Inferior parietal cortex (tissue), 1 donor: Measurements from ENCODE around the gene PRDM15.
A peak's percentile ranks its signal among the peaks of the same experiment; 100 is the strongest.

Experiments
- DNase-seq: peaks from one replicate; pipeline ENCODE4 v3.0.0-alpha.2; 2016; ENCODE audit errors: extremely low spot score

PRDM15 gene

GRCh38 chr21:41885341-41886024, 6.3 kb upstream of the PRDM15 start:
- no peak for DNase-seq

- no peak for DNase-seq
Measured at GRCh38 chr21:41884501-41885030, 5.4 kb upstream of the PRDM15 start.

GRCh38 chr21:41883582-41883981, 4.4 kb upstream of the PRDM15 start:
- DNase-seq: no peak

- no peak for DNase-seq
Measured at GRCh38 chr21:41881051-41881450, 1.9 kb upstream of the PRDM15 start.

GRCh38 chr21:41880153-41880552, 1.0 kb upstream of the PRDM15 start:
- DNase-seq: no peak

GRCh38 chr21:41878831-41879189, 334 bp downstream of the PRDM15 start:
- DNase-seq: peak; percentile 66

- DNase-seq: peak; percentile 64
Measured at GRCh38 chr21:41877901-41878830, 978 bp downstream of the PRDM15 start.

- DNase-seq: no peak
Measured at GRCh38 chr21:41876928-41877652, 2.1 kb downstream of the PRDM15 start.

GRCh38 chr21:41876396-41876795, 2.7 kb downstream of the PRDM15 start:
- DNase-seq: no peak

- DNase-seq: no peak
Measured at GRCh38 chr21:41875086-41875485, 4.1 kb downstream of the PRDM15 start.

GRCh38 chr21:41874611-41875010, 4.5 kb downstream of the PRDM15 start:
- no peak for DNase-seq

- DNase-seq: no peak
Measured at GRCh38 chr21:41873426-41873825, 5.7 kb downstream of the PRDM15 start.

GRCh38 chr21:41873005-41873404, 6.1 kb downstream of the PRDM15 start:
- no peak for DNase-seq

GRCh38 chr21:41871293-41872030, 7.7 kb downstream of the PRDM15 start:
- no peak for DNase-seq

GRCh38 chr21:41869771-41870170, 9.4 kb downstream of the PRDM15 start:
- DNase-seq: no peak

GRCh38 chr21:41868062-41868710, 11.0 kb downstream of the PRDM15 start:
- DNase-seq: no peak

- no peak for DNase-seq
Measured at GRCh38 chr21:41867313-41867712, 11.8 kb downstream of the PRDM15 start.

GRCh38 chr21:41866274-41866809, 12.8 kb downstream of the PRDM15 start:
- no peak for DNase-seq

- DNase-seq: no peak
Measured at GRCh38 chr21:41865002-41865777, 14.0 kb downstream of the PRDM15 start.
